Stimulated activated CD8-positive, alpha-beta memory T cell treated with anti-CD3 and anti-CD28 coated beads, Interleukin-4, amount 100 ng/mL, for 4 hours (primary cell): ENCODE results near the gene ADGRG2.
A peak's percentile ranks its signal among the peaks of the same experiment; 100 is the strongest.
"Not testable (repeated sequence)": the region's sequence is repeated elsewhere in the genome, so short reads cannot be mapped to it uniquely, and the experiment has no call there.

ENCODE experiments used
- DNase-seq, 2 donors: peaks; one replicate each; pipeline ENCODE4 v3.0.0-alpha.2; 2020; ENCODE audit warnings: low read depth in 2 of 2, low spot score in 1 of 2

Gene ADGRG2

DNA sequence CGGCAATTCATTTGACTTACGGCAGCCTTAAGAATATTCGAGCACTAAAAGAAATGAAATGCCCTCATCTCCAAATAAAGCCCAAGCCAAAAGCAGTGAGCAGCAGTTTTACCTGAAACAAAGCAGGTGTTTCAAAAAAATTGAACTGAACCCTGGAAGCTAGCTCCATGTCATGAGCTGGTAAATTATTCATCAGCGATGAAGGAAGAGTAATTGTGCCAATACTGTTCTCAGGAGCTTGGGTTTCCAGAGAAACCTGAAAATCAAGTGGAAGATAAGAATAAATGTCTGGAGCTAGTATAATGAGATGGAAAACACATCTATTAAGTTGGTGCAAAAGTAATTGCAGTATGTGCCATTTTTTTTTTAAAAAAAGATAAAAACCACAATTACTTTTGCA lies 114.4 kb downstream of the ADGRG2 start:
- no peak for DNase-seq

DNA sequence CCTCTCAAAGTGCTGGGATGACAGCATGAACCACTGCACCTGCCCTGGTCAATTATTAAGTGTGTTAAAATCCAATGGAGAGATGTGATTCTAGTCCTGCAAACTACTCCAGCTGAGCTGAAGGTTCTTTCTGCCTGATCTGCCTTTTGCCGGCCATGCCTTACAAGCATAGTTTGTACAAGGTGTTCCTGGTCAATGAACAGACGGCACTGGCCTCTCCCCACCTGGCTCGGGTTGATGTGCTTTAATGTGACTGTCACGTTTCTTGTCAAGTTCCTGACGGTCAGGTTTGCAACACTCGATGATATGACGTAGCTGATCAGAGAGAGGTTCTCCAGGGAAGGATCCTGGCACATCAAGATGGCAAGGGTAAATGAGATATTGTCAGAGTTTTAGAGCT lies 115.3 kb downstream of the ADGRG2 start:
- no peak for DNase-seq

DNA sequence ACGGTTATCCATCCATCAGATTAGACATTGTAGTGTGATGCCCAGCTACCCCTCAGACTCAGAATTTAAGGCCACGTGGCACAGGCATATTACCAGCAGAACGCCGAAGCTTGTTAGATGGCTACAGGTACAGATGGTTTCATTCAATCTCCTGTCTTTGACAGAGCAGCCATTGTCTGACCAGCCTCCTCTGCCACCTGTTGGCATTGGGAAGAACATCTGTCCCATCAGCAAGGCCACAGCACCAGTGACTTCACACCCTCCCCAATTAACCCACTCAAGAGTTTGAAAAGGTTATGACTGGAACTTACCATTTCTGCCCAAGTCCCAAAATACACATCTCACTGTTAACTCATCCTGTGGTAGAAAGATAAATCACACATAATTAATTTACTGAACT lies 116.4 kb downstream of the ADGRG2 start:
- DNase-seq, result no peak

DNA sequence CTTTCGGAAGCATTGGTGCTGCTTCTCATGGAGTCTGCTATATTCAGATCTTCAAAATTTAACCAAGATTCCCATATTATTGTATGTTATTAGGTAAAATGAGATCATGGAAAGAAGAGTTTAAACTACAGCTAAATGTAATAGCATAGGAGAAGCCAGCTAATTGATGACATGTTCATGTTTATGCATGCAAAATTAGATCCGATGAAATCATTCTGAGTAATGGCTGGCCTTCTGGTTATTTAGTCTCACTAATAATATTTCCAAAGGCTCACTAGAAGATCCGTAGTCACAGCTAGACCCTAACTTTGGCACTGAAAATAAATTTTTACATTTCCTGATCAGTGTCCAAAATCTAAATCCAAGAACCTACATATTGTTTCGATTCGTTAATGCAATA lies 118.5 kb downstream of the ADGRG2 start:
- DNase-seq, result no peak

DNA sequence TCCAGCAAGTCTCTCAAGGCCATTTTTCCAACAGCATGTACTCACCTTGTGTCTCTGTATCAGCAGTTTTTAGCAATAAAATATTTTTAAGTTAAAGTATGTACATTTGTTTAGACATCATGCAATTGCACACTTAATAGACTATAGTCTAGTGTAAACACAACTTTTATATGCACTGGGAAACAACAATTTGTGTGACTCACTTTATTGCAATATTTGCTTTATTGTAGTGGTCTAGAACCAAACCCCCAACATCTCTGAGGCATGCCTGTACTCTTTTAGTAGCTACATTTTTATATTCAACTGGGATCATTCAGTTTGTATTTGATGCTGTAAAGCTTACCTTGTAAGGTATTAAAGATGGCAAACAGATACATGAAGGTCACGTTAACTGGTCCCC lies 123.6 kb downstream of the ADGRG2 start:
- no peak for DNase-seq

DNA sequence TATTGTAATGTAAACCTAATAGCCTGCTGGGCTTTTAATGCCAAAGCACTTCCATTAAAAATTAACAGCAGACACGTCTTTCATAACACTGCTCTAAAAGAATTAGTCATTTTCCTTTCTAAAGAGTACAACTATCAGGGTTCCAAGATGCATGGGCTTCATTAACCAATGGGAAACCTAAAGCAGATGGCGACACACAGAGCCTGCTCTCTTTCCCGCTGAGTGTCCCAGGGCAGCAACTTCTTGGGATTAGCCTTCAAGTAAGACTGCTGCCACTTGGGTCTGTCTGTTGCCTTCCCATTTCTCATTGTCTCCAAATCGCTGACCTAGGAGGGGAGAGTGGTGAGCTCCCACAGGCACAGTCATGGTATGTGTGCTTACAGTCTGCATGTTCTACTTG lies 124.4 kb downstream of the ADGRG2 start:
- DNase-seq, result no peak

DNA sequence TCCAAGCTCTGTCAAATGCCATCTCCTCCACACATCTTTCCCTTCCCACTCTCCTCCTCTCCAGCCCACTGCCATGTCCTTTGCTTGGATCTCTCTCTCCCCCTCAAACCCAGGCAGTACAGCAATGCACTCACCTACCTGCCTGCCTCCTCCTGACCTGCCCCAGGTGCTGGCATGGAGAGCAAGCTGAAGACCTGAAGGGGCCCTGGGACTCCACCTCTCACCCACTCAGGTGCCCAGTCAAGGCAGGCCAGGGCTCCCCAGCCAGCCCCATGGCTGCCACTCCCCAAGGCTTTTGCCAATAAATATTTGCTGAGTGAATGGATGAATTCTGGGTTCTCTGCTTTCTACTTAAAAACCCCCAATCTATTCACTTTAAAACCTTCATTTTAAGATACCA lies 125.7 kb downstream of the ADGRG2 start:
- no peak for DNase-seq

DNA sequence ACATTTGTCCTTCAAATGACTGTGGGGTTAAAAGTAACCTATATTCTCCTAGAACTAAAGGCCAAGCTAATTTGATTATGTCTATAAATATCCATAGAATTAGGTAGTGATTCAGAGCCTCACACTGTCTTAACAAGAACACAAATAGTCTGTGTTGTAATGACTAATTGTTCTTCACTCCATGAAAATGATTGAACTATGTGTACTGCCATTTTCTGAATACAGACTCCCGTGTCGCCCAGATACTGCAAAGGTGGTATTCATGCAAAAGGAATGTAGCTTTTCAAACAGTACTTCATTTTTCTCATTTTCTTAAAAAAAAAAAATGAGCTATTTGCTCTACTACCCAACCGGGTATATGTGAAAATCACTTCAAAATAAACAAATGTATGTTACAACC lies 127.0 kb downstream of the ADGRG2 start:
- DNase-seq, result no peak

DNA sequence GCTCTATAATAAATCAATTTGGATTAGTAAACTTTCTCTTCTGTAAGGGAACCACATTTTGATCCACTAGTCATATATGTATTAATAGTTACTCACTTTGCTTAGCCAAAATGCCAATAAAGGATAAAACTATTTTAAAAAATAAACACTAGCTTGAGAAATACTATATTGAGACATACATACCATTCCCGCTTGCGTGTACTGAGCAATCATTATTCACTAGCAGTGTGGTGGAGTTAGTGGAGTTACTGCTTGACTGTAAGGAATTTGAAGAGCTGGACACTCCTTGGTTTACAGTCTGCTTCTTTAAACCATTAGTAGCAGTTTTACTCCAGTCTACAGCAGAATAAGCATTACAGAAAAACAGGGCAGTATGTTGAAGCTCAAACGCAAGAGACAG lies 127.6 kb downstream of the ADGRG2 start:
- no peak for DNase-seq

DNA sequence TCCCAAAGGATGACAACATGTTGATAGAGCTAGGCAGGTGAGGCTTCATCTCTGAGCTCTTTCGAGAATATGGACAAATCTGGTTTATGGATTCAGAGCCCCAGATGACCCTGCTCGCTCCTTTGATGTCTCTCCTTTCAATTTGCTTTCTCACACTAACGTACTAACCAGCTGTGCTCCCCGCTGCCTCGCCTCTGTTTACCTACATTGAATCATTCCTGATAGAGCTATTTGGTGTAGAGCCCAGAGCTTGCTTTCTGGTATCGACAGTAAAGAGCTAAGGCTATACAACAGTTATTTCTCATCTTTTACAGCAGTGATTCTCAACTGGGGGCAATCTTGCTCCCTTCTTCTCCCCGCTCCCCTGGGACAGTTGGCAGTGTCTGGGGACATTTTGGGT lies 129.4 kb downstream of the ADGRG2 start:
- no peak for DNase-seq

DNA sequence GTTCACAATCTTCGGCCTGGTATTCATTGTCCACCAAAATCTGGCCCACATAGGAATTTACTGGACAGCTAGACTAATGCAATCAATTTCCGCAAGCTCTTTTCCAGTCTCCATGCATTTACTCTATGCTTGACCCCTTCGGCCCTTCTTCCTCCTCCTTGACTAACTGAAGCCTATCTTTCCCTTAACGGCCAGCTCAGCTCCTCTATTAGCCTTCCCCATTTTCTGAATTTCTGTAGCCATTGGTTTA lies 137.2 kb downstream of the ADGRG2 start:
- DNase-seq, result no peak

DNA sequence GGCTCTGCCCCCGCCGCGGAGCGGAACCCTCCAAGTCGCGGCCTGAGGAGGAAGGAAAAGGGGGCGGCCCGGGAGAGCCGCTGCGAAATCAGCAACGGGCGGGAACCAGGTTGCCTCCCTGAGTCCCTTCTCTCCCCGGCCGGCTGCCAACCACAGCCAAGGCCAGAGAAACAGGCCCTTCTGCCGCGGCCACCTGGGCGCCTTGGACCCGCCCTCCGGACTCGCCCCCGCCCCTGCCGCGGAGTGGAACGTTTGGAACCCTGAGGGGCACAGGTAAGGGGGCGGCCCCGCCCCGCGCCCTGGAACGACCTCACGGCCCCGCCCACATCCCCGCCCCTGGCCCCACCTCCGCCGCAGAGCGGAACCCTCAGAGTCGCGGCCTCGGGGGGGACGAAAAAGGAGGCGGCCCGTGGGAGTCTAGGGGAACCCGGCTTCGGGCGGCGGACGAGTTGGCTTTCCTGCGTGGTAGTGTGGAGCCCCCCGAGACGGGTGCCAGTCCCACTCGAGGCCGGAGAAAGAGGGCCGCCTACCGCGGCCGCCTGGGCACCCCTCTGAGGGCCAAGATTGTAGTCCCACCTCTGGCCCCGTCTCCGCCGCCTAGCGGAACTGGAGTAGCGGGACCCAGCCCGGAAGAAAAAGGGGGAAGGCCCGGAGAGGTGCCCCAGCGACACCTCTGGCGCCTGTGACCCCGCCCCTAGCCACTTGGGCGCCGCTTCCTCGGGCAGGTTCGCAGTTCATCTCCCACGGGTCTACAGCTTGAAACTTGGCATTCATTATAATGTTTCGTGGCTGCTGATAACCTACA lies 137.7 kb downstream of the ADGRG2 start:
- DNase-seq, result peak; percentile 61 to 79

DNA sequence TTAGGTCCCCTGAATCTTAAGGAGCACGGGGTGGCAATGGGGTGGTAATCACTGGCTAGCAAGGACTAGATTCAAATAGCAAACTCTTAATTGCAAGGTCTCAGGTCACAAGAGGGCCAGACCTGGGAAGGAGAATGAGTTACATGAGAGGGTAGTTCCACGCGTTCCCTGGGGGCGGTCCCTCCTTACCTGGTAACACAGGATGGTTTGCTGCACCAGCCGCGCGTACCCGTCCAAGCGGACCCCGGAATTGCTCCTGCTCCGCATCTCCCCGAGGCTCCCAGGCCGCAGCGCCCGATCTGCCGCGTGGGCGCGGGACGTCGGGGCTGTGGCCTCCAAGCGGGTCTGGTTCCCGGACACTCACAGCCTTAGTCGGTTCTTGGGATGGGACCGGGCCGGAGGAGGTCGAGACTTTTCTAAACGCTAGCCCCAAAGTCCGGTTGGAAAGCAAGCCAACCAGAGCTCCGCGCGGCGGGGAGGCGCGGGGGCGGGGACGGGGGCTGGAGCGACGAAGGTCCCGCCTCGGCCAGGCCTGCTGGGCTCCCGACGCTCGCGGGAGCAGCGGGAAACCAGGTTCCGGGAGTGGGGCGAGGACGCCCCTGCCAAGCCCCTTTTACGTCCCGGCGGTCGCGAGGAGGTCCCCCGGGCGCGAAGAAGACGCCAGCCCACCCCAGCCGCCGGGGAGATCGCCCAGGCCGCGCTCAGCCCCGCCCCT lies 138.4 kb downstream of the ADGRG2 start, which contains the start of gene PHKA2:
Gene PHKA2 (minus strand): TSS at position 449 of the 715 bp plus-strand sequence. CDS start 182 bp downstream, at position 267.
- no peak for DNase-seq

DNA sequence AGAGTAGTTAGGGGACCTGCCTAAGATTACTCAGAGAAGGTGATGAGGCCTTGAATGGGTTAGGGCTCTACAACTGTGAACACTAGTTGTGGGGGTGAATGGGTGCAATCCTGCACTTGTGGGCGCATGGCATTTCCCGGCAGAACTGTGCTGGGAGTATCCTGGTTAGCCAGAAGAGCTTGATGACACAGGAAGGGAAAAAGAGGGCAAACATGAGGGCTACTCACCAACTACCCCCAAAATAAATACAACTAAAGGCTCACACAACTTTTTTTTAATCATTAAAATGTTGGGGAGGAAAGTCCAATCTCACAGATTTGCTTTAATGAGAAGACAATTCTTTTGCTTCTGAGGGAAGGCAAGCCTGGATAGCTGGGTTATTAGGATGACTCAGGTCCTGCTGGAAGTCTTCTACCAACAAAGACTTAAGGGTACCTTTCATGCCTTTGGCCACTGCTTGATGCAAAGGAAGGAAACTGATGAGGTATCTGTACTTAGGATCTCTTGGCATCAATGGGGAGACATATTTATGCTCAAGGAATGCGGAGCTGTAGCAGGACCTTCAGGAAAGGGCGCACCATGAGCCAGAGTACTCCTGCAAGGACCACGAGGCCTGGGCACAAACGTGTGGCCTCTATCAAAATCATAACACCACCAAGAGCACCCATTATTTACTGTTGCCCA lies 141.0 kb downstream of the ADGRG2 start:
- no peak for DNase-seq

DNA sequence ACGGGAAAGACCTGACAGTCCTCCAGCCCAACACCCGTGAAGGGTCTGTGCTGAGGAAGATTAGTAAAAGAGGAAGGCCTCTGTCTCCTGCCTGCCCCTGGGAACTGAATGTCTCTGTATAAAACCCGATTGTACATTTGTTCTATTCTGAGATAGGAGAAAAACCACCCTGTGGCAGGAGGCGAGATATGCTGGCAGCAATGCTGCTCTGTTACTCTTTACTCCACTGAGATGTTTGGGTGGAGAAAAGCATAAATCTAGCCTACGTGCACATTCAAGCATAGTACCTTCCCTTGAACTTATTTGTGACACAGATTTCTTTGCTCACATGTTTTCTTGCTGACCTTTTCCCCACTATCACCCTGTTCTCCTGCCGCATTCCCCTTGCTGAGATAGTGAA lies 142.0 kb downstream of the ADGRG2 start:
- DNase-seq, result not testable (repeated sequence)

DNA sequence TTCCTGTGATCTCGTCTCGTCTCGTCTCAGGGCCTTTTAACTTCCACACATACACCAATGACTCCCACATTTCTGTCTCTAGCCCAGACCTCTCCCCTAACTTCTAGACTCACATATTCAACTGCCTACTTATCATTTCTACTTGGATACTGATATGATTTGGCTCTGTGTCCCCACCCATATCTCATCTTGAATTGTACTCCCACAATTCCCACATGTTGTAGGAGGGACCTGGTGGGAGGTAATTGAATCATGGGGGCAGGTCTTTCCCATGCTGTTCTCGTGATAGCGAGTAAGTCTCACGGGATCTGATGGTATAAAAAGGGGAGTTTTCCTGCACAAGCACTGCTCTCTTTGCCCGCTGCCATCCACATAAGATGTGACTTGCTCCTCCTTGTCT lies 147.3 kb downstream of the ADGRG2 start:
- no peak for DNase-seq

DNA sequence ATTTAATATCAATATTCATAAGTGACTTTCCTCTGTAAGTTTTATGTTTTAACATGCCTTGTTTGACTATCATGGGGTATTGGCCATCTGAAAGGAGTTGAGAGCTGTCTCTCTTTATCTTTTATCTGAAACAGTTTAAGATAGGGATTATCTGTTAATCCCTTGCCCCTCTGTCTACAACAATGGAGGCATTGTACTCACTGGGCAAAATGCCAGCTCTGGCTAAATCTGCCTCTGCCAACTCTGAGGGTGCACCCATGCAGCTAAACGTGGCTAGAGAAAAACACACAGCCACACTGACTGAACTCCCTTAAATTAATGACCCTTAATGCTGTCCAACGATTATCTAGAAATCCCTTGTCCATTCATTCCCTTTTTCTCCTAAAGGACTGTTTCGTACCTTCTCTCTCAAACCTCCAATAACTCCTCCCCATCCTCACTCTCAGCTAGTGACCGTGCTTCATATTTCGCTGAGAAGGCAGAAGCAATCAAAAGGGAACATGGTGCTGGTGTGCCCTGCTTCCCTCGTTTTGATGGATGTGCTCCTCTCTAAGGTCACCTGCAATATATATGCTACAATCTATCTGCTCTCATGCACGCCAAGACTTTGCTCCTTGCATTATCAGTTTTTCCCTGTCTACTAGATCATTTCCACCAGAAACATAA lies 148.6 kb downstream of the ADGRG2 start:
- no peak for DNase-seq

DNA sequence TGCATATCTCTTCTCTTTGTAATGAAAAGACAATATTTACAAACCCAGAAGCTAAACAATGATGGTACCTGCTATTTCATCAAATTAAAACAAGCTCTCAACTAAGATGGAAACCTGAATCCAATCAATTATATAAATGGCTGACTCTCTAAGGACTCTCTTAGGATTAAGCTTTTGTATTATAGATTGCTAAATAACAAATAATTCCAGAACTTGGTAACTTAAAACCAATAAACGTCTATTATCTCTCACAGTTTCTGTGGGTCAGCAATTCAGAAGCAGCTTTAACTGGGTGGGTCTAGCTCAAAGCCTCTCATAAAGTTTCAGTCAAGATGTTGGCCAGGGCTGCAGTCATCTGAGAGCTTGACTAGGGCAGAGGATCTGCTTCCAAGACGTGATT lies 150.8 kb downstream of the ADGRG2 start:
- no peak for DNase-seq

DNA sequence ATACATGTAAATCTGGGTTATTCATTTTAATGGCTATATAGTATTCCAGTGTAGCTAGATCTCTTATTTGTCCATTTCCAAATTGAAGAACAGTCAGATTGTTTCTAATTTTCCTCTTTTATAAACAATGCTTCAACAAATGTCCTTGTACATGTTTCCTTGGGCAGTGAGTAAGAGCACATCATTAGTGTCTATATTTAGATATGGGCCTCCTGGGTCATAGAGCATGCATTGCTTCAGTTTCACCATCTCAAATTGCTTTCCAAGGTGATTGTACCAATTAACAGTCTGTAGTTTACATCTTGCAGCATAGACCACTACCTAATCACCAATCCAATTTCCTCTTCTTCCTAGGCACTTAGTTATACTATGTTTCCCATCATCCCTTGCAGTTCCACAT lies 151.8 kb downstream of the ADGRG2 start:
- DNase-seq, result no peak

DNA sequence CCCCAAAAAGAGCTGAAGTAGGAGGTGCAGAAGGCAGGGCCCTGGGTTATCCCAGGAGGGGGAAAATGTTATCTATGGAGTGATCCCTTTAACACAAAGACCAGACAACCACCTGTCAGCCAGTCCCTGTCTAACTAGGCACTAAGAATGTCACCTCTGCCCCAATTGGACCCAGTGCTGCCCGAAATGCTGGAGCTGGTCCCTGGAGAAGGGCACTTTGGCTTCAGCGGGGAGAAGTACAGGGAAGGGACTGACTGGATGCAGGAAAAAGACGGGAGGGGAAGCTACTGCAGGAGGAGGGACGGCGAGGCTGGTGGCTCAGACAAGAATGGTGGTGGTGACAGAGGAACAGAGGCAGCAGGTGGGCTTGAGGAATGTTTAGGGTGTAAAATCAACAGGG lies 155.6 kb downstream of the ADGRG2 start:
- DNase-seq, result no peak

DNA sequence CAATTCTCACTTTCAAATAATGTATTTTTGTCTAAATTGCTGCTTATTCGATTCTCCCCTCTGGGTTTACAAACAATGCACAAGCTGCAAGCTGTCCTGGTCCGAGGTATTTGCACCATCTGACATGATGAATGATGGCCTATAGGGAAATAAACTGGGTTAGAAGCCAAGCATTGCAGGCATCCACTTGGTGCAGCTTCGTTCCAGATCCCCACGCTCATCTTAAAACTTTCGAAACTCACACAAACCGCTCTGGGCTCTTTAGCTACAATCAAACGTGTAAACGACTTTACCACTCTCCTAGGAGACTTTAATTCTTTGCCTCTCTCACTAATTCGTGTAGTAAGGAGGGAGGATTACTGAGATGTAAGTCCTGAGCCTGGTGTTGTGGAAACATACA lies 157.4 kb downstream of the ADGRG2 start:
- no peak for DNase-seq

DNA sequence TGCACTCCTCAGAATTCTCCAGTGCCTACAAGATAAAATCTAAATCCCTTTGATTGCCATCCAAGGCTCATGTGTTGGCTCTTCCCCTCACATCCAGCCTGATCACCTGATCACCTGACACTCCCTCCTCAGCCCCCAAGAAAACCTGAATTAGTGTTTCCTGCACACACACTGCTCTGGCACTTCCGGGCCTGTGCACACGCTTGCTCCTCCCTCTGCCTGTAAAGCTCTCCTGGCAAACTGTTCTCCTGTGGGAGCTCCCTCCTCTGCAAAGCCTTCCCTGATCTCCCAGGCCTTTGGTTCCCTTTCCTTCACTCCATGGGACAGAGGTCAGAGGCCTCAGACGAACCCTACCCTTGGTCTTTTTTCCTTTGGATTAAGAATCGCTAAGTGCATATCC lies 158.2 kb downstream of the ADGRG2 start:
- no peak for DNase-seq
